Stimulated activated CD8-positive, alpha-beta memory T cell treated with anti-CD3 and anti-CD28 coated beads, Interleukin-12 subunit alpha, Interleukin-12 subunit beta, amount 100 ng/mL, for 24 hours (primary cell): ENCODE measurements around the gene C14orf119.

Experiments
- DNase-seq: peaks from one replicate; pipeline ENCODE4 v3.0.0-alpha.2; 2020; ENCODE audit errors: extremely low read depth

C14orf119 gene

DNA sequence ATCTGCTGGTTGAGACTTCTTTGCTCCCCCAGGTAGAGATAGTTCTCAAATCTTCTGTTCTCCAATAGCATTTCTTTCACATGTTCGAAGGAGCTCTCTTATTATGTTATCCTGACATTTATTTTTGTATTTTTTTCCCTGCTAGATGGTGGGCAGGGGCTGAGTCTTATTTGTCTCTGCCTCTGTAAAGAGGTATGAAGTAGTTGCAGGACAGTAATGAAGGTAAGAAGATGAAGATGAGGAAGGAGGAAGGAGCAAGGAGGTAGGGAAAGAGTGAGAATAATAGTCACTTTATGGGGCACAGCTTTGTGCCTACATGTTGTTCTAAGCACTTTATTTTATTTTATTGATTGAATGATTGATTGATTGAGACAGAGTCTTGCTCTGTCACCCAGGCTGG is 14.5 kb downstream of the C14orf119 start:
- DNase-seq: no peak

DNA sequence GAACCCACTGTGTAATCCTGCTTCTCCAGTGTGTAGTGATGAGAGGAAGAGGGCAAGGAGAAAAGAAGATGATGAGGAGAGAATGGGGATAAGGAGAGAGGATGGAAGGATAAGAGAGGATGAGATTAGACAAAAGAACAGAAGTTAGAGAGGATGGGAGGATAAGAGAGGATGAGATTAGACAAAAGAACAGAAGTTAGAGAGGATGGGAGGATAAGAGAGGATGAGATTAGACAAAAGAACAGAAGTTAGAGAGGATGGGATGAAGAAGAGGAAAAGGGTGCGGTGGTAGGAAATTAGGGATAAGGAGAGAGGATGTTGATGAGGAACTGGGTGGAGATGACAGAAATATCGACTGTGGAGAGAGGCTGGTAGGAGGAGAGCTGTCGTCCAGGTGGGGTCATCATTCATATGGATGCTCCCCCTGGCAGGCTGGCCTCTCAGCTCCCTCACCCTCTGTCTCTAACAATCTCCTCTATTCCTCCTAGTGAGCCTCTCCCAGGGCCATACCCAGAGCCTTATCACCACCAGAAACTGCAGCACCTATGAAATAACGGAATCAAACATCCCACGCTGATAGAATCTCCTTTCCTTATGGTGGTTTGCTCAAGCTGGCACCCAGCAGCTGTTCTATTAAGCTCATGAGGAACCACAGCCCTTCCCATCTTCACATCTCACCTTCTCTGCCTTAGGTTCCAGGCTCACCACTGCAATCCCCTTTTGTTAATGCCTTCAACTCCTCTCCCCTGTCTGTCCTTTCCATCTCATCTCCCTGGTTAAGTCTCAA is 15.5 kb downstream of the C14orf119 start:
- no peak for DNase-seq

DNA sequence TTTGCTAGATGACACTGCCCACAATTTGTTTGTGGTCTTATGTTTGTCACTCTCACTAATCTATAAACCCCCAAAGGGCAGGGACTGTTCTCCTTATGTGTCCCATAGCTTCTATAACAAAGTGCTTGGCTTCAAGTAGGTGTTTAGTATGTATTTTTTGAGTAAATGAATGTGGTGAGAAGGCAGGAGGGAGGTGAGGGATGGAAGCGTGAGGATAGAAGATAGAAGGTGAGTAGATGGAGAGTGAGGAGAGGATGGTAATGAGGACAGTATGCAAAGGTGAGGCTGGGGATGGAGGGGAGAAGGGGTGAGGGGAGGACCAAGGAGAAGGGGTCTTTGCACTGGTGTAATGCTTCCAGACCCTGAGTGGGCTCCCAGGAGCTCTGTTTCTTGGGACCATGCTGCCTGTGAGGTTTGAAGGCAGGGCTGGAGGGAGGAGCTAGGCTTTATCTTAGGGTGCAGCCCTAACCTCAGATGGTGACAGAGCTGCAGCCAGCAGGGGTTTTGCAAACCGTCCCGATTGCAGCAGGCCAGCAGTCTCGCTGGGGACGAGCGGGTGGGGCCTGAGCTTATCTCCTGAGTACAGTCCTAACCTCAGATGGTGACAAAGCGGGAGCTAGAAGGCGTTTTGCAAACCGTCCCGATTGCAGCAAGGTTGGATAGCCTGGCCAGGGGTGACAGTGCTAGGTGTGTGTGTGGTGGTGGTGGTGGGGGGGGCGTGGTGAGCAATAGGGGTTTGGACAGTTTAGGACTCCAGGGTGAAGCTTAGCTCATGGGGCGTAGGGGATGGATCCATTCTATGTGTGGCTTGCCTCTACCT is 17.3 kb downstream of the C14orf119 start:
- no peak for DNase-seq

DNA sequence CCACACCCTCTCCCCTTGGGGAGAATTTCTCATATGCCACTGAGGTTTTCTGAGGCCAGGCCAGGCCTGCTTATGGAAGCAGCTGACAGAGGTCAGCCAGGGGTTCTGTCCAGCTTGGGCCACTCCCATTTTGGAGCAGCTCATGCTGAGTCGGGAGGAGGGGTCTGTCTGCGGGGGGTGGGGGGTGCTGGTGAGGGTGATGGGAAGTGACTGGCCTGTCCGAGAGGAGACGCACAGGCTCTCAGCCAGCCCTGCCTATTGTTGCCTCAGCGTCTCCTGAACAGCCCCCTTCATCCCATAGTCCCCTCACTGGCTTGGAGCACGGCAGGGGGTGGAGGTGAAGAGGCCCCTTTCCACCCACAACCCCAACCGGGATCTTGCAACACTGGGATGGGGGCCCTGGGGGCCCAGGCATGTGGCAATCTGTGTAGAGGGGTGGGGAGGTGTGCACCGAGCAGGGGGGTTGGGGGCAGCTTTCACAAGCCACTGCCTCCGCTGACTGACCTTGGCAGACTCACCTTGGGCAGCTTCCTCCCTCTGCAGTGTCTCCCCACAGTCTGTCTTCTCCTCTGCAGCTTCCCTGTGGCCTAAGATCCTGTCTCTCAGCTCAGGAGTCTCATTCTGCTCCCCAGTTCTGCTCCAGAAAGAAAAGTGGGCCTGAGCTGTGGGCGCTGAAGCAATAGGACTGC is 18.3 kb downstream of the C14orf119 start:
- no peak for DNase-seq

DNA sequence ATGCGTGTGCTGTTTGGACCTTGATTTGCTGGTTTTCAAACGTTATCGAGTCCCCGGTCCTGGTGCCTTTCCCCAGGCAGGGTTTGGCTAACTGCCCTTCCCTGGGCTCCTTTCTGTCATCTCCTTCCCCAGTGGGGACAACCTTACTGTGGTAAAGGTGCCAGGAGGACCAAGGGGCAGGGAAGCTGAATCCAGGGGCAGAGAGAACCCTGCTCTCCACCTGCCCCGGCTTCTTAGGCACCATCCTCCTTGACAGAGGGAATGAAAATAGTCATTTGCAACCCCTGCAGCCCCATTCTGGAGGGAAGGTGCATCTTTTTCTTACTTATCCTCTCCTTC is 18.8 kb downstream of the C14orf119 start:
- no peak for DNase-seq

DNA sequence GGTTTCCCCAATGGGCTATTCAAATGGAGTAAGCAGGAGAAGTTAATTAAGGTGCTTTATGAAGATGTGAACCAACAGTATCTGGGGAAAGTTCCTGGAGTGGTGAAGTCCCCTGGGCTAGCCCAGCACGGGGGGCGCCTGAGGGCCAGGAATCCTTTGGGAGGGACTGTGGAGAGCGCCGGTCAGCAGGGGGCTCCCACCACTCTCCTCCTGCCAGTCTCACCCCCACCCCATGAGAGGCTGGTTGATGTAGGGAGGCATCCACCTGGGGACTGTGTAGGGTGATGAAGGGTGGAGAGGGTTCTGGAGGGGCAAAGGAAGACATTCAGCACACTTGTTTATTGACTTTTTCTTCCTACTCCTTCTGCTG is 19.3 kb downstream of the C14orf119 start:
- DNase-seq: no peak

DNA sequence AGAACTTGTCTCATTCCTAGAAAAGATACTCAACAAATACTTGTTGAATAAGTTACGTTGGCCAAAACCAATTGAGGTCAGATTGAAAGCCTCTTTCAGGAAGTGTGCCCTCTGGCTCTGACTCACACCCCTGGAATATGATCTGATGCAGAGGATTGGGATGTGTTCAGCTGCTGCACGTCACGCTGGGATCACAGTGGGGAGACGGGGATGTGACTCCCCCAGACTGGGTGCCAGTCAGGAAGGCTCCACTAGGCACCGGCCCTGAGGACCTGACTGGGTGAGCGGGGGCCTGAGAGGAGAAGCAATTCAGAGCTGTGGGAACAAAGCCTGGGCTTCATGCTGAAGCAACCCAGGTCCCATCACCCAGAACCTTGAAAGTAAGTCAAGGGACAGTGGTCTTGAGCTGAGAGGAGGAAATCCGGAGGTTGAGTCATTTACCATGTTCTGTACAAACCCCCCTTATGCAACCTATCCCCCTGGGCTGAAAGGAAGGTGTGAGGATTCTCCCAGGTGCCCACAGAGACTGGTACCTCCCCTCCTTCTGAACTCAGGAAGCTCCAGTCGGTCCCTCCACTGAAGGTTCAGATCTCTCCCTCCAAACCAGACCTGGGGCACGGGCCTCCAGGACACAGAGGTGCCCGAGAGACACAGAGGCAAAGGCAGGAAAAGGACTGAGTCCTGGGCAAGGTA is 19.9 kb downstream of the C14orf119 start:
- no peak for DNase-seq

DNA sequence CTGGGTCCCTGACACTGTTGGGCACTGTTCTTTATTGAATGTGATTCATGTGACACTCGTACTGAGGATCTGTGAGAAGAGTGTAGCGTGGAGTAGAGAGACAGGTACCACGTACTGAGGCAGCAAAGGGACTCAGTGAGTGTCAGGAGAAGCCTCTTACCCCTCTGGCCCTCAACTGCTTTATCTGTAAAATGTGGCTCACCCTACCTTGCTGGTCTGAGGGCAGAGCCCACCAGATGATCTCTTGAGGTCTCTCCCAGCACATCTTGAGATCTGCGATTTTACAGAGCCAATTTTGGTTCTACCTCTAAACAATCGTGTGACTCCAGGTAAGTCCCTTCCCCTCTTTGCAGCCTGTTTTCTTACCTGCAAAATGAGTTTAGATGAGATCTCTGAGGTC is 20.6 kb downstream of the C14orf119 start:
- no peak for DNase-seq

DNA sequence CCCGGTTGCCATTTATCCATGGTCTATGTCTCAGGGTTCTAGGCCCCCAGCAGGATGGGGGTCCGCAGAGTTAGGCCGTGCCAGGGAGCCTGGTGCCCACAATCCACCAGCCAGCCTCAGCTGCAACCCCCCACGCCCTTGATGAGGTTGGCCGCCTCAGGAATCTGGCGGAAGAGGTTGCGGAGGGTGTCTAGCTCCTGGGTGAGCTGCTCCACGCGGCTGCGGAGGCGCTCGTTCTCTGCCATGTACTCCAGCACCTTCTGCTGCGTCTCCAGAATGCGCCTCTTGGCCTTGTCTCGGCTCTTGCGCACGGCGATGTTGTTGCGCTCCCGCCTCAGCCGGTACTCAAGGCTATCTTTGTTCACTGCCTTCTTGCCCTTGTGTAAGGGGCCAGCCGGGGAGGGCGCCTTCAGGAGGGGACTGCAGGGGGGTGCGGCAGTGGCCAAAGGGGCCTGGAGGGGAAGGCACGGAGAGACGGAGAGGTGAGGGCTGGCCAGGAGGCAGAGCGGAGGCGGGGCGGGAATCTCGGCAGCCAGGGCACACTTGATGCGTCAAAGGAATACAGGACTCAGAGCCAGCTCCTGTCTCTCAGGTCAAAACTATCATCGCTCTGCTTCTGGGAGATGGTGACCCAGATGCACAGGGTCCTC is 22.2 kb downstream of the C14orf119 start:
- no peak for DNase-seq

DNA sequence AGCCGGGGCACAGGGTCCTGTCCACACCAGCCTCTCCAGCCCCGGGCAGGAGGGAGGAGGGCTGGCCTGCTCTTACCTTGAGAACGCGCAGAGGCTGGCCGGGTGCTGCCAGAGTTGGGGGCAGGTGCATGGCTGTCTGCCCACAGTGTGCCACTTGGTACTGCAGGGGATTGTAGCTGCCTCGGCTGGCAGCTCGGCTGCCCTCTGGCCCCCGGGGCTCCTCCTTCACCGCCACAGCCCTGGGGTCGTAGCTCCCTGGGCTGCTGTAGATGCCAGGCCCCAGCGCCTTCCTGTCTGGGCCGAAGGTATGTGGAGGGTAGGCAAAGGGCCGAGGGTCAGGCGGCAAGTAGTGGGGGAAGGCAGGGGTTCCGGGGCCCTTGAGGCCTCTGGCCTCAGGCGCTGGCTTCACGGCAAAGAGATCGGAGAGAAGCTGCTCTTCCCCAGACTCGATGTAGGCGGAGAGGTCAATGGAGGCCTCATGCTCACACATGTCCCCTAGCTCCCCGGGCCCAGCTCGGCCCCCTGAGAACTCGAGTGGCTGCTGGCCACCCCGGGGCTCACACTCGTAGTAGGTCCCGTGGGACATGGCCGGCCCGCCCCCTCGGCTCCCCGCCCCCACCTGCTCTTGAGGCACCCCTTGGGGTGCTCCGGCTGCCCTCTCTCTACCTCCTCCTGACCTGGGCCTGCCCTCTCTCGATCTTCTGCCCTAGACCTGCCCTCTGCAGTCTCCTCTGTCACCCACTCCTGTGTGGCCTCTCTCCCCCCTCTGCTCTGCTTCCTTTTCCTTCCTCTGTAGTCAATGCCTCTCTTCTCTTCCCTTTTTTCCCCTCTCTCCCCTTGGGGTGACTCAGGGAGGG is 23.4 kb downstream of the C14orf119 start, which contains the start of gene CEBPE:
Gene CEBPE (minus strand): TSS at position 750 of the 857 bp plus-strand sequence. CDS start 164 bp downstream, at position 586.
- no peak for DNase-seq

DNA sequence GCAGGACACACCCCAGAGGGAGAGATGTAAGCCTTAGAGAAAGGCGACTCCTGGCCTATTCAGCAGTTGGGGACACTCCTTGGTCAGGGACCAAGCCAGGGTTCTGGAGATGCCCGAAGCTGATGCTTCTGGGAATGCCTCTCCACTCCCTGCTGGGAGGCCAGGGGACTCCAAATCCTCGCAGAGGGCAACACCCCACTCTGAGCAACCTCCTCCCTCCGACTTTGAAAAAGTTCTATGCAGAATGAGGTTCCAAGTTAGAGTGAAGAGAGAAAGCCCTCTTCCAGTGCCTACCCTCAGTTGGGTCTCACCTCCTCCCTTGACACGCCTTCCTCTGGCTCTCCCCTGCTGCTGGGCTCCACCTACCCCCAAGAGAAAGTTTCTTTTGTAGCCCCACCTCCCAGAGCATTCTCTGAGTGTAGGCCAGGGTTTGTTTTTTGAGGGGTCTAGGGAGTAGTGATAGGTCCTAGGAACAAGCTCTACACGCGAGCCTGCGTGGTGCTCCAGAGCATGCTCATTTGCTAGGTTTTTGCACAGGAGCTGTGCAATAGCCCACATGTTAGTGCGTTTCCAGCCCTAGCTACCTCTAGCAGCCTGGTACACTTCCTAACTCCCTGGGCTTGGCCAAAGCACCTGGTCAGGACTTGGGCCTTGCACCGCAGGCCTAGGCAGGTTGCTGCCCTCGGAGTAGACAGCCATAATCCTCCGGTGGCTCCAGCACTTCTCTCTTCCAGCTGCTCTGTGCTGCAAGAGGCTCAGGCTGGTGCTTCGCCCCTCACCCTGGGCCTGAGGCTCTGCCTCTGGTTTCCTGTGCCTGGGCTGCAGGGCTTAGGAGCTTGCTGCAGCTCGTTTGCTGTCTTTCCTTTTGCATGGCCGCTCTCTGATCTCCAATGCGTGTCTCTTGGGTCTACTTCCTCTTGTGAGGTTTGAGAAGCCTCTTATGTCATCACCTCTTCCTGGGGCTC is 24.3 kb downstream of the C14orf119 start:
- no peak for DNase-seq

DNA sequence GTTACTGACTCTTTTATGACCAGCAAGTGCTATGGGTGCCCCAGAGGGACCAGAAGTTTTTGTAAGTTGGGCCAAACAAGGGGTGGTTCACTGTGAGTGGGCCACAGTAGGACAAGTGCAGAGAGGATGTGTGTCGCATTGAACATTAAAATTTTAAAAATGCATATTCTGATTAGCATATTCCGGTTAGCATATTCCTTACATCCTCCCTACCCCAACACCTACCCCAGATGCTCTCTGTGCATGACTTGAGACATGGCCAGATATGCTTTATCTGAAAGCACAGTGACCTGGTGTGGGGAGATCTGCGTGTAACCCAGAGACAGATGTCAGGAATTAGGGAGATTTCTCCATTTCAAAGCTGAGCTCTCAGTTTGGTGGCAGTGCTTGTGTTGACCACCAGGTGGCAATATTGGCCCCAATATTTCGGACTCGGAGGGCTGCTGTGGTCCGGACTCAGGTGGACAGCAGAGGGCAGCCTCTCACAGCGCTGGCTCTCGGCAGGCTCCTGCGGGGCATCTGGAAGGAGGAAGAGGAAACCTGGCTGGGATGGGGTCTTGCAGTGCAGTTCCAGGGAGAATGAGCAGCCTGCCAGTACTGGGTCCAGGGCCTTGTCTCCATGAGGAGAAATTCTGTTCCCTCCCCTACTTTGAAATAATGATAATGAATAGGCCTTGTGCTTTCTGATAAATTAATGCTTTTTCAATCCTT is 25.4 kb downstream of the C14orf119 start:
- peak; percentile 41 for DNase-seq

DNA sequence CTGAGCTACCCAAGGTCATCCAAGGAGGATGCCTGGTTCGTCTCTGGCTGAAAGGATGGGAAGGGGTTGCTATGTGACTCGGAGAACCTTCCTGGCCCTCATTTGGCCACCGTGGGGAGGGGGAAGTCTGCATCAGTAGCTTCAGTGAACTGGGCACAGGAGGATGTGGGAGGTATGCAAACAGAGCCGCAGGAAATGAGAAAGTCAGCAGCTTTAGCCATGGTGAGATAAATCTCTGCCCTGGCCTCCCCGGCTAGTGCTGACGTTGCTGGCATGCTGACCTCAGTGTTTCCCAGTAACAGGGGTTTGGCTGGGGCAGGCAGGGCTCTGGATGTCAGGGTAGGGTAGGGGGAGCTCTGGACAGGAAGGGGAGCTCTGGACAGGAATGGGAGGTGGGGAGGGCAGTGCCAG is 26.1 kb downstream of the C14orf119 start:
- no peak for DNase-seq

DNA sequence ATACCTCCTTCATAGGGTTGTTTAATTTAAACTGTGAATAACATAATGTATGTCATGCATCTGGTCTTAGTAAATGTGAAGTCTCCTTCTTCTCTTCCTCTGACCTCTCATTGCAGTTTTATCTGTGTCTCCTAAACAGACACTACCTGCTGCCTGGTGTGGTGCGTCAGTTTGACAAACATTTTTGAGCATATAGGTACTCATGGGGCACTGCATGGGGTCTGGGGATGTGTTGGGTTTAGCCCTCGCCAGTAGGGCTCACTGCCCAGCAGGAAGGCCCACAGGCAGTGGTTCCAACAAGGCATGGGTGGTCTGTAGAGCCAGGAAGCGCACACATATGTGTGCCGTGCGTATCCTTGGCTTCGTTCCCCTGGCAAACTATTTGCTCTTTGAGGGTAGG is 26.8 kb downstream of the C14orf119 start:
- no peak for DNase-seq

DNA sequence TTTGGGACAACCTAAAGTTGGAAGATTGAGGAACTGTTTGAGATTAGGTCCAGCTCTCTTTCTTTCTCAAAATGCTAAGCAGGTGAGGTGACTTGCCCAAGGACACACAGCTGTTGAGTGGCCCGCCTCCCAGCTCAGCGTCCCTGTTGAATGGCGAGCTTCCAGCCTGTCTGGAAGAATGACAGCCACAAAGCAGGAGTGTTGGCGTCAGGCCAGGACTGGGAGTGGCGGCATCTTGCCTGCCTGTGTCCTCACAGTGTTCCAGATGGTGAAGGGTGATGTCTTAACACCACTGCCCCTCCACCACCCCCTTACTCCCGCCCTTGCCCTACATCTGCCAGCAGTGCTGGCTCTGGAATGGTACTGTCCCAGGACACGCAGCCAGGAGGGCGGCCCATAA is 28.1 kb downstream of the C14orf119 start:
- no peak for DNase-seq

DNA sequence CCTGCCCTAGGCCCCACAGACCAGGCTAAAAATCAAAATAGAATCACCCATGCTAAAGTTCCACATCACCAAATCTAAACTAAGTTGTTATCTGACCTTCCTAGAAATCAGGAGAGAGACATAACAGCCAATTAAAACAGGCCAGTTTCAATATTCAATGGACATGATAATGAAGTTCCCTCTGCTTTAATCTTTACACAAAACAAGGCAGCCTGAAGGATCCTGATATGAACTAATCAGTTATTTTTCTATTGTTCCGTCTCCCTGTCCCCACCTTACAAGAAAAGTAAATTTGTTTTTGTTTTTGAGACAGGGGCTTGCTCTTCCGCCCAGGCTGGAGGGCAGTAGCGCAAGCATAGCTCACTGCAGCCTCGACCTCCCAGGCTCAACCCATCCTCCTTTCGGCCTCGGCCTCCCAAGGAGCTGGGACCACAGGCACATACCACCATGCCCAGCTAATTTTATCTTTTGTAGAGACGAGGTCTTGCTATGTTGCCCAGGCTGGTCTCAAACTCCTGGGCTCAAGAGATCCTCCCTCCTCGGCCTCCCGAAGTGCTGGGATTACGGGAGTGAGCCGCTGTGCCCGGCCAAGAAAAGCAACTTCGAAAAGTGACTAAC is 29.1 kb downstream of the C14orf119 start:
- DNase-seq: no peak

DNA sequence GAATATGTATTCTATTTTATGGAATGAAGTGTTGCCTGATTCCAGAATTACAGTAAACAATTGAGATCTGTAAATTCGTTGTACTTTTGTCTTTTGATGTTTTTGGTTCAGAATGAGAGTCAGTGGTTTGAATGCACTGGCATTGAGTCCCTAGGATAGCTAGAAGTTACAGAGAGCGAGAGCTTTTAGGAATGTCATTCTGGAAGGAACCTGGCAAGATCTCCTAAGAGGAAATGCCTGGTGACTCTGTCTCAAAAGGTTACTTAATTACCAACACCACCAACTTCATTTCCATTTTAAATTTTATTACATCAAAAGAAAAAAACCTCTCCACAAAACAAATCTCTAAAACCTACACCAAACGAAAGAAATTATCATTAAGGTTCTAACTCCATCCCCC is 29.7 kb downstream of the C14orf119 start:
- no peak for DNase-seq

DNA sequence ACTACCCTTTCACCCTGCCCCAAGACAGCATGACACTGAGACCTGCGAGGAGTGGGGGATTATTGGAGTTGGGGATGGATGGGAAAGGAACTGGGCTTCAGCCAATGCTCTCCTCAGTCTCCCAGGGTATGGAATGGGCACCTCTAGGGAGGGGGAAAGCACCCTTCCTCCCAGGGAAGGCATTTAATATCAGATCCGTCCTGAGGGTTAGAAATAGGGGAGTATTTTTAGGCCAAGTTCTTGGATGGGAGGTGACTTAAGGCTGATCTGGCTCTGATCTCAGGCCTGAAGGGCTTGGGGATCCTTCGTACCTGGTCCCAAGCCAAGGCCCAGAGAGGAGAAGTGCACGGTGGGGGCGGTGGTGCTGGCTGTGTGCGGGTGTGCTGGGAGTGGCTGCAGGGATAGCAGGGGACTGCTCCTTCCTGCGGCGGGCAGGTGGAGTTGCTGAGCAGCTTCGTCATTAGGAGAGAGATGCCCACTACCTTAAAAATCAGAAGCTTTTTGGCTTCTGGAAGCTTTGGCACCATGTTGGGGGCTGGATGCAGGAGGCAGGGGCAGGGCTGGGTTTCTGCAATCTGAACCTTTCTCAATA is 30.7 kb downstream of the C14orf119 start:
- no peak for DNase-seq
